Body of pancreas (tissue), 4 donors: Measurements from ENCODE around the gene LMO1. TPM values are rescaled to one million over a fixed set of nuclear protein-coding genes. Genes with fewer than 3 reads are reported as not detected.

ENCODE experiments used
- ATAC-seq: fragments of 150-250 bp; one replicate; pipeline ENCODE4 v1.9.1; 2016
- DNase-seq, 4 donors: peaks; one replicate each; pipeline ENCODE4 v3.0.0-alpha.2; 2019
- H3K27ac ChIP-seq, 4 donors: fragments of 200-600 bp; sonication (generic); 1 replicate in 3 of 4; 2 replicates in 1 of 4; pipeline versions ENCODE4 v1.5.1 to v1.6.1; 2016 to 2019; ENCODE audit warnings: mild to moderate bottlenecking in 1 of 4, mixed read lengths in 1 of 4, moderate library complexity in 1 of 4
- H3K27me3 ChIP-seq, 2 donors: fragments of 200-600 bp; sonication (generic); one replicate each; pipeline ENCODE4 v1.6.0; 2016; ENCODE audit warnings: mild to moderate bottlenecking in 1 of 2
- H3K36me3 ChIP-seq, 2 donors: fragments of 200-600 bp; sonication (generic); replicated peaks in 1 of 2; 2 replicates each; pipeline ENCODE4 v1.5.1; 2016; ENCODE audit warnings: low read depth in 2 of 2; ENCODE audit not compliant: insufficient read depth in 1 of 2
- H3K4me1 ChIP-seq: fragments of 200-600 bp; sonication (generic); one replicate; pipeline ENCODE4 v1.6.0; 2016
- H3K4me3 ChIP-seq, 2 donors: fragments of 200-600 bp; sonication (generic); 1 replicate in 1 of 2; 2 replicates in 1 of 2; pipeline ENCODE4 v1.5.1; 2016 to 2019
- H3K9me3 ChIP-seq, 3 donors: fragments of 200-600 bp; sonication (generic); 1 replicate in 2 of 3; 2 replicates in 1 of 3; pipeline ENCODE4 v1.5.1; 2016
- CTCF ChIP-seq, 7 experiments: fragments of 450-650 bp in 4 of 7; fragments of 200-600 bp in 3 of 7; sonication (generic) in 3 of 7; IDR thresholded peaks; one replicate each; pipeline ENCODE4 v1.5.1; 2016 to 2019; ENCODE audit warnings: antibody characterized with exemption in 7 of 7
- POLR2A ChIP-seq, 3 donors: fragments of 450-650 bp; IDR thresholded peaks; one replicate each; pipeline ENCODE4 v1.6.1; 2016; ENCODE audit warnings: antibody characterized with exemption in 3 of 3, mild to moderate bottlenecking in 2 of 3
- WGBS, 2 donors: methylation state at CpG; one replicate each; pipeline ENCODE4 v1.1.5; 2017; 5-methylcytosine and 5-hydroxymethylcytosine counted together
- intact Hi-C: fragments of 100-400 bp; cut with DNase I; formaldehyde crosslinking; loops from one replicate; pipeline ENCODE4 v1.15.1; 2023
- total RNA-seq, 2 donors: library from RNA; depleted of rRNA; stranded (reverse); fragments of >200 nt; gene quantifications; one replicate each; pipeline ENCODE4 v1.1.0, GENCODE V29; 2016

Gene LMO1
- total RNA-seq, 2 donors from 2014 or later, result 0.78 to 1.6 TPM

GRCh38 chr11:8219257-8220021, 44.2 kb downstream of the LMO1 start:
- ATAC-seq (peak; percentile 84), DNase-seq (peak; percentile 62 to 75 (median 68))
- intact Hi-C loops, result loop anchor here (5.0 kb wide), 1 partner anchor 343 kb away; no protein-coding TSS in a partner anchor
- H3K4me3 ChIP-seq, result no peak overlapping the region
- H3K36me3 ChIP-seq, result no peaks in the 10 kb centered on the region
- 64 to 67% methylated on average over 9 to 16 of the region's 16 CpGs for WGBS, 2 donors
- H3K27ac ChIP-seq, result no peak overlapping the region
- no peaks in the 10 kb centered on the region for H3K4me1 ChIP-seq
- TF ChIP-seq POLR2A (IDR thresholded peaks at IDR 0.05) (no peak), CTCF (IDR thresholded peaks at IDR 0.05) (peak; percentile 48 to 65 (median 61))
- H3K9me3 ChIP-seq, result no peaks in the 10 kb centered on the region
- no peaks in the 10 kb centered on the region for H3K27me3 ChIP-seq

- intact Hi-C loops, result no loop called here
- H3K9me3 ChIP-seq, result no peaks in the 10 kb centered on the region
- DNase-seq (no peak), ATAC-seq (no peak)
- TF ChIP-seq CTCF (IDR thresholded peaks at IDR 0.05), result no peak
- TF ChIP-seq POLR2A (IDR thresholded peaks at IDR 0.05), result no peak
- H3K36me3 ChIP-seq, result no peaks in the 10 kb centered on the region
- no peaks in the 10 kb centered on the region for H3K4me1 ChIP-seq
- no peak overlapping the region for H3K4me3 ChIP-seq
- no peak overlapping the region for H3K27ac ChIP-seq
- H3K27me3 ChIP-seq, result no peaks in the 10 kb centered on the region
- 49 to 53% methylated on average over 10 to 11 of the region's 11 CpGs for WGBS, 2 donors
Observed at GRCh38 chr11:8218840-8219239, 44.8 kb downstream of the LMO1 start.

GRCh38 chr11:8218409-8218808, 45.3 kb downstream of the LMO1 start:
- Histone ChIP-seq H3K4me3 (no peak overlapping the region), H3K27ac (no peak overlapping the region), H3K4me1 (no peaks in the 10 kb centered on the region), H3K36me3 (no peaks in the 10 kb centered on the region), H3K9me3 (no peaks in the 10 kb centered on the region), H3K27me3 (no peaks in the 10 kb centered on the region)
- intact Hi-C loops, result no loop called here
- TF ChIP-seq CTCF (IDR thresholded peaks at IDR 0.05), result no peak
- no peak for TF ChIP-seq POLR2A (IDR thresholded peaks at IDR 0.05)
- DNase-seq (no peak), ATAC-seq (no peak)
- WGBS, 2 donors, result 65 to 67% methylated on average over 4 of the region's 4 CpGs

GRCh38 chr11:8217926-8218325, 45.8 kb downstream of the LMO1 start:
- intact Hi-C loops, result no loop called here
- Histone ChIP-seq H3K27ac (no peak overlapping the region), H3K9me3 (no peaks in the 10 kb centered on the region), H3K4me3 (no peak overlapping the region), H3K4me1 (no peaks in the 10 kb centered on the region), H3K27me3 (no peaks in the 10 kb centered on the region), H3K36me3 (no peaks in the 10 kb centered on the region)
- WGBS, 2 donors, result 70 to 81% methylated on average over 11 of the region's 11 CpGs
- TF ChIP-seq POLR2A (IDR thresholded peaks at IDR 0.05), result no peak
- no peak for TF ChIP-seq CTCF (IDR thresholded peaks at IDR 0.05)
- ATAC-seq (no peak), DNase-seq (no peak)

GRCh38 chr11:8217136-8217535, 46.5 kb downstream of the LMO1 start:
- no peak for ATAC-seq
- no peak overlapping the region for H3K4me3 ChIP-seq
- WGBS, 2 donors, result 67 to 84% methylated on average over 2 to 4 of the region's 4 CpGs

More at GRCh38 chr11:8217136-8217535, 46.5 kb downstream of the LMO1 start:
- intact Hi-C loops, result no loop called here
- Histone ChIP-seq H3K4me1 (no peaks in the 10 kb centered on the region), H3K9me3 (no peaks in the 10 kb centered on the region), H3K27ac (no peak overlapping the region), H3K27me3 (no peaks in the 10 kb centered on the region), H3K36me3 (no peaks in the 10 kb centered on the region)
- no peak for DNase-seq
- no peak for TF ChIP-seq CTCF (IDR thresholded peaks at IDR 0.05)
- no peak for TF ChIP-seq POLR2A (IDR thresholded peaks at IDR 0.05)
